Body of pancreas (tissue), 4 donors: ENCODE results near the gene BCAT1.
"Not testable (repeated sequence)": the region's sequence is repeated elsewhere in the genome, so short reads cannot be mapped to it uniquely, and the experiment has no call there.

Source experiments
- POLR2A ChIP-seq, 3 donors: fragments of 450-650 bp; IDR thresholded peaks; one replicate each; pipeline ENCODE4 v1.6.1; 2016; ENCODE audit warnings: antibody characterized with exemption in 3 of 3, mild to moderate bottlenecking in 2 of 3
- TF ChIP-seq, protein P1 (sequence below), 7 experiments: fragments of 450-650 bp in 4 of 7; fragments of 200-600 bp in 3 of 7; sonication (generic) in 3 of 7; IDR thresholded peaks; one replicate each; pipeline ENCODE4 v1.5.1; 2016 to 2019; ENCODE audit warnings: antibody characterized with exemption in 7 of 7

DNA sequence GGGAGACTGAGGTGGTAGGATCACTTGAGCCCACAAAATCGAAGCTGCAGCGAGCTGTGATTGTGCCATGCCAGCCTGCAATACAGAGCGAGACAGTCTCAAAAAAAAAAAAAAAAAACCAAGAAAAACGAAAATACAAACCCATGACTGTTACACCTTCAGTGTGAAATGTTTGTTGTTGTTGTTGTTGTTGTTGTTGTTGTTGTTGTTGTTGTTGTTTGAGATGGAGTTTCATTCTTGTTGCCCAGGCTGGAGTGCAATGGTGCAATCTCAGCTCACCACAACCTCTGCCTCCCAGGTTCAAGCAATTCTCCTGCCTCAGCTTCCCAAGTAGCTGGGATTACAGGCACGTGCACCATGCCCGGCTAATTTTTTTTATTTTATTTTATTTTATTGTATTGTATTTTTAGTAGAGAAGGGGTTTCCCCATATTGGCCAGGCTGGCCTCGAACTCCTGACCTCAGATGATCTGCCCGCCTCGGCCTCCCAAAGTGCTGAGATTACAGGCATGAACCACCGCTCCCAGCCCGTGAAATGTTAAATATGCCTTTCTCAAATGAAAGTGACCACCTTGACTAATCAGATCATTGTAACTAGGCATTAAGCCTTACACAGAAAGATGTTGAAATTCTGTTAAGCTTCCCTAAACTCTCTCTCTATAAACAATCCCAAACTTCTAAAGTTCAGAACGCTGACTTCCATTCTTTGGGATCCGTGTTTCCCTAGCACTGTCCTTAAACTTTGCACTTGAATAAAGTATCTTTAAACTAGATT, 20.2 kb downstream of the BCAT1 start:
- TF ChIP-seq POLR2A (IDR thresholded peaks at IDR 0.05), result not testable (repeated sequence)
- TF ChIP-seq, protein P1, sequence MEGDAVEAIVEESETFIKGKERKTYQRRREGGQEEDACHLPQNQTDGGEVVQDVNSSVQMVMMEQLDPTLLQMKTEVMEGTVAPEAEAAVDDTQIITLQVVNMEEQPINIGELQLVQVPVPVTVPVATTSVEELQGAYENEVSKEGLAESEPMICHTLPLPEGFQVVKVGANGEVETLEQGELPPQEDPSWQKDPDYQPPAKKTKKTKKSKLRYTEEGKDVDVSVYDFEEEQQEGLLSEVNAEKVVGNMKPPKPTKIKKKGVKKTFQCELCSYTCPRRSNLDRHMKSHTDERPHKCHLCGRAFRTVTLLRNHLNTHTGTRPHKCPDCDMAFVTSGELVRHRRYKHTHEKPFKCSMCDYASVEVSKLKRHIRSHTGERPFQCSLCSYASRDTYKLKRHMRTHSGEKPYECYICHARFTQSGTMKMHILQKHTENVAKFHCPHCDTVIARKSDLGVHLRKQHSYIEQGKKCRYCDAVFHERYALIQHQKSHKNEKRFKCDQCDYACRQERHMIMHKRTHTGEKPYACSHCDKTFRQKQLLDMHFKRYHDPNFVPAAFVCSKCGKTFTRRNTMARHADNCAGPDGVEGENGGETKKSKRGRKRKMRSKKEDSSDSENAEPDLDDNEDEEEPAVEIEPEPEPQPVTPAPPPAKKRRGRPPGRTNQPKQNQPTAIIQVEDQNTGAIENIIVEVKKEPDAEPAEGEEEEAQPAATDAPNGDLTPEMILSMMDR (IDR thresholded peaks at IDR 0.05), result not testable (repeated sequence)
